Right atrium auricular region (tissue), 2 donors: Measurements from ENCODE around the gene SLC2A4. TPM values are rescaled to one million over a fixed set of nuclear protein-coding genes. Genes with fewer than 3 reads are reported as not detected.

ENCODE experiments used
- DNase-seq: peaks from one replicate; pipeline ENCODE4 v3.0.0-alpha.2; 2019; ENCODE audit warnings: low spot score
- H3K27ac ChIP-seq, 2 donors: fragments of 200-600 bp; sonication (generic); 1 replicate in 1 of 2; 2 replicates in 1 of 2; pipeline ENCODE4 v1.5.1; 2016 to 2019
- H3K27me3 ChIP-seq, 2 donors: fragments of 200-600 bp; sonication (generic); one replicate each; pipeline versions ENCODE4 v1.5.1 to v1.6.0; 2017 to 2019
- H3K36me3 ChIP-seq: fragments of 200-600 bp; sonication (generic); one replicate; pipeline ENCODE4 v1.5.1; 2016
- H3K4me1 ChIP-seq, 2 donors: fragments of 200-600 bp; sonication (generic); one replicate each; pipeline versions ENCODE4 v1.5.1 to v1.6.0; 2017 to 2019
- H3K4me3 ChIP-seq, 2 donors: fragments of 200-600 bp; sonication (generic); 1 replicate in 1 of 2; 2 replicates in 1 of 2; pipeline ENCODE4 v1.5.1; 2017 to 2019; ENCODE audit warnings: mild to moderate bottlenecking in 1 of 2, moderate library complexity in 1 of 2
- H3K9me3 ChIP-seq, 2 donors: fragments of 200-600 bp; sonication (generic); one replicate each; pipeline ENCODE4 v1.5.1; 2019
- total RNA-seq, 2 donors: library from RNA; depleted of rRNA; stranded (reverse); fragments of >200 nt; gene quantifications; one replicate each; pipeline ENCODE4 v1.1.0, GENCODE V29; 2016
- TF ChIP-seq, protein P1 (sequence below), 2 donors: fragments of 200-600 bp; sonication (generic); IDR thresholded peaks; one replicate each; pipeline ENCODE4 v1.5.1; 2019; ENCODE audit warnings: antibody characterized with exemption in 2 of 2

Gene SLC2A4
- total RNA-seq, 2 donors from 2014 or later = 70.3 to 151 TPM

DNA sequence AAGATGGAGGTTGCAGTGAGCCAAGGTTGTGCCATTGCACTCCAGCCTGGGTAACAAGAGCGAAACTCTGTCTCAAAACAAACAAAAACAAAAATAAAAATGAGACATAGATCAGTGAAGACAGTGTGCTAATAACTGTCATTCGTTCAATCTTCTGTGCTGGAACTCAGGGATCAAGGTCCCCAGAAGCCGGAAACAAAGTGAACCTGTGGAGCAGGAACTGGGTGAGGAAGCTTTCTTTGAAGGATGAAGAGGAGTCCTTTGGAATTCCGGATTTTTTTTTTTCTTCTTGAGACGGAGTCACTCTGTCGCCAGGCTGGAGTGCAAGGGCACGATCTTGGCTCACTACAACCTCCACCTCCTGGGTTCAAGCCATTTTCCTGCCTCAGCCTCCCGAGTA is 2.1 kb upstream of the SLC2A4 start:
- Histone ChIP-seq H3K4me3 (no peak overlapping the region), H3K4me1 (peaks cover 0 to 36% of the 10 kb centered on the region in 2 donors), H3K36me3 (peaks cover 8% of the 10 kb centered on the region), H3K9me3 (no peaks in the 10 kb centered on the region), H3K27me3 (no peaks in the 10 kb centered on the region), H3K27ac (no peak overlapping the region)
- no peak for DNase-seq
- TF ChIP-seq, protein P1, sequence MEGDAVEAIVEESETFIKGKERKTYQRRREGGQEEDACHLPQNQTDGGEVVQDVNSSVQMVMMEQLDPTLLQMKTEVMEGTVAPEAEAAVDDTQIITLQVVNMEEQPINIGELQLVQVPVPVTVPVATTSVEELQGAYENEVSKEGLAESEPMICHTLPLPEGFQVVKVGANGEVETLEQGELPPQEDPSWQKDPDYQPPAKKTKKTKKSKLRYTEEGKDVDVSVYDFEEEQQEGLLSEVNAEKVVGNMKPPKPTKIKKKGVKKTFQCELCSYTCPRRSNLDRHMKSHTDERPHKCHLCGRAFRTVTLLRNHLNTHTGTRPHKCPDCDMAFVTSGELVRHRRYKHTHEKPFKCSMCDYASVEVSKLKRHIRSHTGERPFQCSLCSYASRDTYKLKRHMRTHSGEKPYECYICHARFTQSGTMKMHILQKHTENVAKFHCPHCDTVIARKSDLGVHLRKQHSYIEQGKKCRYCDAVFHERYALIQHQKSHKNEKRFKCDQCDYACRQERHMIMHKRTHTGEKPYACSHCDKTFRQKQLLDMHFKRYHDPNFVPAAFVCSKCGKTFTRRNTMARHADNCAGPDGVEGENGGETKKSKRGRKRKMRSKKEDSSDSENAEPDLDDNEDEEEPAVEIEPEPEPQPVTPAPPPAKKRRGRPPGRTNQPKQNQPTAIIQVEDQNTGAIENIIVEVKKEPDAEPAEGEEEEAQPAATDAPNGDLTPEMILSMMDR (IDR thresholded peaks at IDR 0.05) = no peak

DNA sequence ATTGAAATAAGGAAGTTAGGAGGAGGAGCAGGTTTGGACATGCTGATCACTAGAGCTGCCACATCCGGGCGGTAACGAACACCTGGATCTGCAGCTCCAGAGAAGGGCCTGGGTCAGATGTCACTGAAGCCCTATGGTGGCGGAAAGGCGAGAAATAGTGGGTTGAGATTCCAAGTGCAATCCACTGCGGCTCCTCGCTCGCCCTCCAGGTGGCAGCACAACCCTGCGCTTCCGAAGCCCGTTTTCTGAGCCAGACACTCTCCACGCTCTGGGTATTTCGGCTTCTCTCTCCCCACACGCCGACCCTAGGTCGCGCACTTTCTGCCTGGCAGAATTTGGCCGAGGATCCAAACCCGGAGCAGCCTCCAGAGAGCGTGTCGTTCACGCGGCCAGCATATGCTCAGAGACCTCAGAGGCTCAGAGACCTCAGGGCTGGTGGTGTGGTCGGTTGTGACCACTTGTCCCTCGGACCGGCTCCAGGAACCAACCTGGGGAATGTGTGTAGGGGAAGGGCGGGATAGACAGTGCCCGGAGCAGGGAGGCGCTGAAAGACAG is 922 bp upstream of the SLC2A4 start:
- H3K9me3 ChIP-seq = no peaks in the 10 kb centered on the region
- TF ChIP-seq, protein P1 (IDR thresholded peaks at IDR 0.05) = peak; percentile 89 to 98
- H3K27ac ChIP-seq = peak overlapping the region; percentile 91 to 93
- DNase-seq = peak; percentile 87
- H3K4me3 ChIP-seq = peak overlapping the region; percentile 60 to 72
- H3K4me1 ChIP-seq = peaks cover 0 to 36% of the 10 kb centered on the region in 2 donors
- H3K27me3 ChIP-seq = no peaks in the 10 kb centered on the region
- H3K36me3 ChIP-seq = peaks cover 20% of the 10 kb centered on the region

DNA sequence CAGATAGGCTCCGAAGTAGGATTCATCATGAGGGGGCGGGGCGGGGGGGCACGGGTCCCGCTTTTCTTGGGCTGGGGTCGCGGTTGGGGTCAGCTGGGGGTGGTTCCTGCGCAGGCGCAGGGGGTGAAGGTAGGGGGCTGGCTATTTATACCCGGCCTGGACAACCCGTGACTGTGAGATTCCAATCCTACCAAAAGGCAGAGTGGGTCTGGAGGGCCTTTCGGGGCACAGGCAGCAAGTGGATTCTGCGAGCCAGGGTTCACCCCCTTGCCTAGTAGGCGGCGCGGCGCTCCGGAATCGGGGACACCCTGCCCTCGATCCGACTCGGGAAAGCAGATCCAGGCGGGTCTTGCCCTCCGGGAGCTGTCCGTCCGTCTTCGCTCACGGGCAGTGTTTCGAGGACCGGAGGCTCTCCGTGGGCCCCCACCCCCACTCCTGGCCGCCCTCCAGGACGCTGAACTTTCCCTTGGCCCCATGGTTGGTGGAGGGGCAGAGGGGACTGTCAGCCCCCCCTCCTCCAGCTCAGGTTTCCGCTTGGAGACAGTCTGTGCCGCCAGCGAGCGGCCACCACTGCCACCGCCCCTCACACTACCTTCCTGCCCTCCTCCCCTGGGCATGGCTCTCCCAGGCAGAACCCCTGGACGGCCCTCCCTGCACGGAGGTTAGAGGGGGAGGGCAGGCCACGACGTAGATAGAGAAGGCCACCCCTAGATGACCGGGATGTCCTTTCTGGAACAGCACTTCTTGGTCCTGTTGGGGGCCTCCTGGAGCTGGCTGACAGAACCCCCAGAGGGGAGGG is 634 bp downstream of the SLC2A4 start:
- Histone ChIP-seq H3K27ac (peak overlapping the region; percentile 91 to 93), H3K27me3 (no peaks in the 10 kb centered on the region), H3K9me3 (no peaks in the 10 kb centered on the region), H3K36me3 (peaks cover 32% of the 10 kb centered on the region), H3K4me1 (peaks cover 0 to 36% of the 10 kb centered on the region in 2 donors), H3K4me3 (peak overlapping the region; percentile 60 to 72)
- TF ChIP-seq, protein P1 (IDR thresholded peaks at IDR 0.05) = no peak
- no peak for DNase-seq

DNA sequence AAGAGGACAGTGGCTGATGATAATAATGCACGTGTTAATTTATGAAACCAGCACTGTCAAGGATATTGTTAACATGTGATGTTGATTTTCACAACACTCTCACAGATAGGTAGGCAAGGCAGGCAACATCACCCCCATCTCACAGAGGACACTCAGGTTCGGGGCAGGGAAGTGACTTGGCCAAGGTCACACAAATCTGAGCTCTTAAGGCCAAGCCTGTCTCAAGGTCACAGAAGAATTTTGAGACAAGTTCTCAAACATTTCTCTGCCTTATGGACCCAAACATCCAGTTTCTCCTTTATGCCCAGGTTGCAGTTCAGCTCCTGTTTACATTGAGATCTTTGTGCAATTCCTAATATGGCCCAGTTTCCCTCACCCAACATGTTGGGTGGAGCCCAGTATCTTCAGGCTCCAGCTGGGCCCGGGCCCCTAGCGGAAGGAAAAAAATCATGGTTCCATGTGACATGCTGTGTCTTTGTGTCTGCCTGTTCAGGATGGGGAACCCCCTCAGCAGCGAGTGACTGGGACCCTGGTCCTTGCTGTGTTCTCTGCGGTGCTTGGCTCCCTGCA is 1.3 kb downstream of the SLC2A4 start:
- Histone ChIP-seq H3K9me3 (no peaks in the 10 kb centered on the region), H3K27me3 (no peaks in the 10 kb centered on the region), H3K4me3 (peak overlapping the region; percentile 60 to 72), H3K27ac (peak overlapping the region; percentile 91 to 93), H3K36me3 (peaks cover 32% of the 10 kb centered on the region), H3K4me1 (peaks cover 0 to 36% of the 10 kb centered on the region in 2 donors)
- TF ChIP-seq, protein P1 (IDR thresholded peaks at IDR 0.05) = no peak
- DNase-seq = no peak

DNA sequence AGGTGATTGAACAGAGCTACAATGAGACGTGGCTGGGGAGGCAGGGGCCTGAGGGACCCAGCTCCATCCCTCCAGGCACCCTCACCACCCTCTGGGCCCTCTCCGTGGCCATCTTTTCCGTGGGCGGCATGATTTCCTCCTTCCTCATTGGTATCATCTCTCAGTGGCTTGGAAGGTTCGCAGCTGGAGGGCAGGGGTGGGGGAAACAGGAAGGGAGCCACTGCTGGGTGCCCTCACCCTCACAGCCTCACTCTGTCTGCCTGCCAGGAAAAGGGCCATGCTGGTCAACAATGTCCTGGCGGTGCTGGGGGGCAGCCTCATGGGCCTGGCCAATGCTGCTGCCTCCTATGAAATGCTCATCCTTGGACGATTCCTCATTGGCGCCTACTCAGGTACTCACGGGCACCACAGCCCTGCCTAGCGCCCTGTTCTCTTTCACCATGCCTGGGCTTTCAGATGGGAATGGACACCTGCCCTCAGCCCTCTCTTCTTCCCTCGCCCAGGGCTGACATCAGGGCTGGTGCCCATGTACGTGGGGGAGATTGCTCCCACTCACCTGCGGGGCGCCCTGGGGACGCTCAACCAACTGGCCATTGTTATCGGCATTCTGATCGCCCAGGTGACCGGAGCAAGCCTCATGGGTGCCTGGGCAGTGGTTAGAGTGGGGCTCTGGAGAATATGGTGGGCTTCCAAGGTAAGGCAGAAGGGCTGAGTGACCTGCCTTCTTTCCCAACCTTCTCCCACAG is 2.1 kb downstream of the SLC2A4 start:
- TF ChIP-seq, protein P1 (IDR thresholded peaks at IDR 0.05) = no peak
- no peaks in the 10 kb centered on the region for H3K27me3 ChIP-seq
- H3K36me3 ChIP-seq = peaks cover 32% of the 10 kb centered on the region
- peaks cover 0 to 36% of the 10 kb centered on the region in 2 donors for H3K4me1 ChIP-seq
- DNase-seq = no peak
- H3K27ac ChIP-seq = peak overlapping the region; percentile 91 to 93
- peak overlapping the region in 1 of 2 donors; percentile 60 for H3K4me3 ChIP-seq
- no peaks in the 10 kb centered on the region for H3K9me3 ChIP-seq
